Measurements from ENCODE around the gene F2RL3. TPM values are rescaled to one million over a fixed set of nuclear protein-coding genes. Genes with fewer than 3 reads are reported as not detected.

The F2RL3 gene
- total and polyA plus RNA-seq, 2 of the 8 experiments (the other 6 are each of a cell fraction or from before 2014, with no cell fraction given), result not detected

- Histone ChIP-seq H4K5ac (ENCODE audit: insufficient read length, low read depth, low read length) (no peak overlapping the region), H3K18ac (ENCODE audit: extremely low read depth, low read length) (no peak overlapping the region), H3K27me3 (replicated peaks in 1 of 4; ENCODE audit: control insufficient read depth in 3 of 4, extremely low read depth in 1 of 4, insufficient read depth in 3 of 4, low read length in 3 of 4) (peaks cover 0 to 4% (median 0%) of the 10 kb centered on the region in 4 experiments; a peak in 1 of 7 replicates), H2BK15ac (ENCODE audit: low read length) (no peak overlapping the region), H2BK120ac (replicated peaks; ENCODE audit: low read depth, low read length) (no peak overlapping the region), H3K27ac (ENCODE audit: low read depth, low read length) (no peak overlapping the region), H3K23ac (ENCODE audit: insufficient read length) (no peak overlapping the region), H3K23me2 (ENCODE audit: low read depth, low read length) (peaks cover 9% of the 10 kb centered on the region; the same call in 1 of the 2 replicates), H2BK12ac (ENCODE audit: low read depth, low read length) (no peak overlapping the region), H3K4me2 (ENCODE audit: insufficient read depth in 1 of 2, low read depth in 2 of 2, low read length in 2 of 2) (no peak overlapping the region), H2BK5ac (ENCODE audit: low read depth, low read length) (no peak overlapping the region), H2BK20ac (ENCODE audit: low read length) (no peak overlapping the region), H3K4ac (replicated peaks; ENCODE audit: insufficient read length, low read depth, low read length) (no peak overlapping the region), H3K79me2 (ENCODE audit: control insufficient read depth in 1 of 2, insufficient read depth in 2 of 2, low read length in 2 of 2) (no peaks in the 10 kb centered on the region), H3K4me1 (replicated peaks in 1 of 4; ENCODE audit: control insufficient read depth in 3 of 4, insufficient read depth in 4 of 4, low read length in 3 of 4) (peaks cover 0 to 3% (median 1%) of the 10 kb centered on the region in 4 experiments; a peak in 2 of 7 replicates), H3K9me3 (ENCODE audit: insufficient read depth in 2 of 2, low read depth in 1 of 2, low read length in 1 of 2) (no peaks in the 10 kb centered on the region), H3K56ac (replicated peaks; ENCODE audit: insufficient read length, low read depth, low read length) (no peak overlapping the region), H4K20me1 (replicated peaks in 1 of 2; ENCODE audit: control insufficient read depth in 1 of 2, insufficient read depth in 2 of 2, low read length in 2 of 2) (no peaks in the 10 kb centered on the region), H4K8ac (ENCODE audit: extremely low read depth, insufficient read depth, low read length) (no peak overlapping the region), H2AK5ac (ENCODE audit: low read depth, low read length) (no peak overlapping the region), H4K91ac (replicated peaks; ENCODE audit: insufficient read length, low read length) (no peak overlapping the region), H3K79me1 (ENCODE audit: low read depth, low read length) (no peaks in the 10 kb centered on the region), H3K14ac (ENCODE audit: insufficient read length) (no peak overlapping the region), H3K4me3 (ENCODE audit: extremely low read depth in 1 of 4, insufficient read depth in 2 of 4, low read depth in 3 of 4, low read length in 4 of 4) (no peak overlapping the region), H3K9ac (replicated peaks in 1 of 4; ENCODE audit: extremely low read depth in 1 of 4, low read depth in 3 of 4, low read length in 3 of 4) (no peak overlapping the region), H2AFZ (ENCODE audit: low read length) (no peak overlapping the region), H3K36me3 (ENCODE audit: control insufficient read depth in 2 of 4, insufficient read depth in 4 of 4, low read length in 3 of 4) (no peaks in the 10 kb centered on the region)
- ChIA-PET CTCF (ENCODE audit: partially characterized antibody) (interaction anchor here (1.6 kb wide), 1 partner anchor 63 kb away, joined by 3 read pairs; no protein-coding TSS in a partner anchor), POLR2A (ENCODE audit: partially characterized antibody) (no interaction called here)
- WGBS, 2 experiments (ENCODE audit: extremely low coverage in 1 of 2, insufficient coverage in 1 of 2, insufficient read length in 1 of 2, insufficient replicate concordance in 2 of 2, low coverage in 1 of 2, low lambda C conversion rate in 2 of 2, missing lambda C conversion rate in 1 of 2), result 89% methylated on average over 2 of the region's 4 CpGs; no CpG with 5 or more reads in 1 of the 2 experiments
- no peak for FAIRE-seq
- TF ChIP-seq, protein P1, sequence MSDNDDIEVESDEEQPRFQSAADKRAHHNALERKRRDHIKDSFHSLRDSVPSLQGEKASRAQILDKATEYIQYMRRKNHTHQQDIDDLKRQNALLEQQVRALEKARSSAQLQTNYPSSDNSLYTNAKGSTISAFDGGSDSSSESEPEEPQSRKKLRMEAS (IDR thresholded peaks at IDR 0.05), result no peak
- TF ChIP-seq EGR1 (IDR thresholded peaks at IDR 0.05; ENCODE audit: borderline replicate concordance, low read depth, low read length) (no peak), GABPA (IDR thresholded peaks at IDR 0.05; ENCODE audit: borderline replicate concordance, insufficient read depth, low read length) (no peak), CTBP2 (IDR thresholded peaks at IDR 0.05; ENCODE audit: borderline replicate concordance, insufficient read depth, insufficient read length, low read length) (no peak), TEAD4 (IDR thresholded peaks at IDR 0.05; ENCODE audit: low read depth, low read length) (no peak), TBP (IDR thresholded peaks at IDR 0.05; ENCODE audit: low read depth, low read length) (no peak), CBX5 (IDR thresholded peaks at IDR 0.05; ENCODE audit: low read depth, low read length) (no peak)
- no peak for DNase-seq (ENCODE audit: low read depth in 1 of 2, low spot score in 2 of 2)
These were observed 3.6 kb downstream of the F2RL3 start for GRCh38 chr19:16892436-16892835.

Measured in H1 (cell line).